Measurements from ENCODE around the gene TTLL11.

- TF ChIP-seq CTCF (IDR thresholded peaks at IDR 0.05) (no peak), POLR2AphosphoS5 (IDR thresholded peaks at IDR 0.05) (no peak)
Measured at GRCh38 chr9:121888438-121888775, 204.7 kb downstream of the TTLL11 start.

Data from prostate gland (tissue), 2 donors.